HCT116 (cell line): ENCODE data around the gene IL11RA. TPM values are rescaled to one million over a fixed set of nuclear protein-coding genes. Genes with fewer than 3 reads are reported as not detected.

Experiments
- ATAC-seq: fragments of 200-7000 bp; cut with Tn5 transposase; 2 replicates; pipeline ENCODE4 v1.9.1; 2020; ENCODE audit warnings: mild to moderate bottlenecking, moderate library complexity
- BruUV-seq: library from RNA; stranded (reverse); fragments of 400-500 nt; replicated peaks from 2 replicates; lab custom pipeline; 2021; lab: Mats Ljungman, UMichigan
- CTCF ChIA-PET: fragments of 300-600 bp; sonication (Branson Sonifier 250); formaldehyde crosslinking; loops from one replicate; lab custom pipeline; 2021; ENCODE audit warnings: antibody characterized with exemption; lab: Charles Lee
- POLR2A ChIA-PET: fragments of 300-600, 350-600 bp; sonication (Branson Sonifier 250); formaldehyde crosslinking; loops from one replicate; lab custom pipeline; 2021; ENCODE audit warnings: antibody characterized with exemption; lab: Charles Lee
- RAD21 ChIA-PET, 2 experiments: fragments of 300-600 bp; sonication (Branson Sonifier 250); formaldehyde crosslinking; loops; one replicate each; lab custom pipeline; 2023; ENCODE audit warnings: low total read pairs in 2 of 2; ENCODE audit not compliant: uncharacterized antibody in 2 of 2, unreplicated experiment in 2 of 2, low non-redundant PET in 1 of 2; lab: Charles Lee
- DNase-seq: peaks from one replicate; pipeline ENCODE4 v3.0.0-alpha.2; 2010; ENCODE audit warnings: low read depth, low spot score
- H2AFZ ChIP-seq: fragments of 200-600 bp; shearing (Covaris generic), sonication (generic); 2 replicates; pipeline ENCODE4 v1.6.1; 2017; ENCODE audit warnings: low read depth, mixed run types, mixed read lengths, antibody characterized with exemption, low read length; ENCODE audit not compliant: poor library complexity, severe bottlenecking
- H3K27ac ChIP-seq: 2 replicates; pipeline ENCODE4 v1.5.1; 2012; ENCODE audit warnings: low read depth, low read length
- H3K27me3 ChIP-seq: fragments of 200-600 bp; sonication (generic); 2 replicates; pipeline ENCODE4 v1.6.1; 2016; ENCODE audit warnings: mixed run types, low read length, mixed read lengths; ENCODE audit not compliant: insufficient read depth
- H3K36me3 ChIP-seq, 2 experiments: fragments of 200-500 bp in 1 of 2; fragments of 200-600 bp in 1 of 2; sonication (Bioruptor generic) in 1 of 2; sonication (generic) in 1 of 2; 2 replicates each; pipeline versions ENCODE4 v1.5.1 to v1.6.1; 2014 to 2016; ENCODE audit warnings: low read length in 2 of 2, inconsistent platforms in 1 of 2, mixed read lengths in 1 of 2, mixed run types in 1 of 2; ENCODE audit not compliant: insufficient read depth in 2 of 2, control insufficient read depth in 1 of 2
- H3K4me1 ChIP-seq, 2 experiments: fragments of 200-600 bp in 1 of 2; sonication (generic) in 1 of 2; 2 replicates each; pipeline versions ENCODE4 v1.5.1 to v1.6.1; 2012 to 2017; ENCODE audit warnings: low read length in 2 of 2, inconsistent platforms in 1 of 2, mild to moderate bottlenecking in 1 of 2, mixed read lengths in 1 of 2, mixed run types in 1 of 2, moderate library complexity in 1 of 2; ENCODE audit not compliant: insufficient read depth in 2 of 2, control insufficient read depth in 1 of 2
- H3K4me2 ChIP-seq: fragments of 200-600 bp; sonication (generic); 2 replicates; pipeline ENCODE4 v1.6.1; 2017; ENCODE audit warnings: mixed run types, low read length, mixed read lengths
- H3K4me3 ChIP-seq, 2 experiments: fragments of 200-600 bp in 1 of 2; sonication (generic) in 1 of 2; replicated peaks in 1 of 2; 2 replicates each; pipeline ENCODE4 v1.5.1; 2011 to 2016; ENCODE audit warnings: low read length in 2 of 2, control low read depth in 1 of 2, low read depth in 1 of 2, mild to moderate bottlenecking in 1 of 2, mixed read lengths in 1 of 2, mixed run types in 1 of 2
- H3K79me2 ChIP-seq: fragments of 200-600 bp; sonication (generic); 2 replicates; pipeline ENCODE4 v1.6.1; 2017; ENCODE audit warnings: mild to moderate bottlenecking, mixed run types, low read length, moderate library complexity, mixed read lengths; ENCODE audit not compliant: insufficient read depth
- H3K9ac ChIP-seq: fragments of 200-600 bp; sonication (generic); 2 replicates; pipeline ENCODE4 v1.6.1; 2016; ENCODE audit warnings: low read length, mixed read lengths
- H3K9me2 ChIP-seq: fragments of 200-600 bp; sonication (generic), shearing (Covaris generic); 2 replicates; pipeline ENCODE4 v1.6.1; 2017; ENCODE audit warnings: mixed run types, mild to moderate bottlenecking, moderate library complexity; ENCODE audit not compliant: insufficient read depth
- H3K9me3 ChIP-seq, 2 experiments: fragments of 200-500 bp in 1 of 2; fragments of 200-600 bp in 1 of 2; sonication (Bioruptor generic) in 1 of 2; sonication (generic) in 1 of 2; 2 replicates each; pipeline ENCODE4 v1.6.1; 2014 to 2017; ENCODE audit warnings: low read length in 2 of 2, mixed read lengths in 2 of 2, inconsistent platforms in 1 of 2, low read depth in 1 of 2, mild to moderate bottlenecking in 1 of 2, mixed run types in 1 of 2, moderate library complexity in 1 of 2; ENCODE audit not compliant: control insufficient read depth in 1 of 2, insufficient read depth in 1 of 2
- H4K20me1 ChIP-seq: fragments of 200-600 bp; sonication (generic), shearing (Covaris generic); 2 replicates; pipeline ENCODE4 v1.6.1; 2017; ENCODE audit warnings: mixed run types, mild to moderate bottlenecking, moderate library complexity; ENCODE audit not compliant: insufficient read depth
- EGR1 ChIP-seq: IDR thresholded peaks from 2 replicates; pipeline ENCODE4 v1.6.1; 2012; ENCODE audit warnings: low read depth
- ELF1 ChIP-seq: IDR thresholded peaks from 2 replicates; pipeline ENCODE4 v1.6.1; 2012; ENCODE audit warnings: low read depth, borderline replicate concordance
- EZH2phosphoT487 ChIP-seq: fragments of 200-600 bp; IDR thresholded peaks from 2 replicates; pipeline ENCODE4 v1.6.1; 2018; ENCODE audit warnings: antibody characterized with exemption, borderline replicate concordance
- JUND ChIP-seq: IDR thresholded peaks from 2 replicates; pipeline ENCODE4 v1.6.1; 2012
- POLR2A ChIP-seq: IDR thresholded peaks from 2 replicates; pipeline ENCODE4 v1.7.0; 2011; ENCODE audit warnings: borderline replicate concordance; ENCODE audit not compliant: insufficient read depth, insufficient read length; ENCODE audit errors: extremely low read depth
- RAD21 ChIP-seq: IDR thresholded peaks from 2 replicates; pipeline ENCODE4 v1.6.1; 2012; ENCODE audit warnings: low read depth, mild to moderate bottlenecking
- SIN3A ChIP-seq: IDR thresholded peaks from 2 replicates; pipeline ENCODE4 v1.6.1; 2012; ENCODE audit warnings: low read depth
- TCF7L2 ChIP-seq: IDR thresholded peaks from 2 replicates; pipeline ENCODE4 v1.7.0; 2011; ENCODE audit warnings: borderline replicate concordance, inconsistent platforms; ENCODE audit not compliant: insufficient read depth, insufficient read length; ENCODE audit errors: extremely low read depth
- YY1 ChIP-seq: IDR thresholded peaks from 2 replicates; pipeline ENCODE4 v1.6.1; 2011; ENCODE audit warnings: low read length, low read depth, moderate library complexity, mild to moderate bottlenecking; ENCODE audit not compliant: insufficient replicate concordance; ENCODE audit errors: extremely low read depth
- intact Hi-C: fragments of 100-400 bp; cut with micrococcal nuclease; formaldehyde crosslinking; loops from 2 replicates; pipeline ENCODE4 v1.10.0; 2022
- total RNA-seq: library from RNA; stranded (reverse); gene quantifications from one replicate; pipeline ENCODE4 v1.2.1, GENCODE V29; 2021; ENCODE audit not compliant: unreplicated experiment
- TF ChIP-seq, protein P1 (sequence below), 3 experiments: fragments of 200-600 bp in 1 of 3; sonication (generic) in 1 of 3; IDR thresholded peaks in 2 of 3; conservative IDR thresholded peaks in 1 of 3; 2 replicates each; pipeline ENCODE4 v1.5.1; 2012 to 2017; ENCODE audit warnings: low read depth in 2 of 3, low read length in 2 of 3, antibody characterized with exemption in 1 of 3, borderline replicate concordance in 1 of 3, control low read depth in 1 of 3, mild to moderate bottlenecking in 1 of 3, mixed read lengths in 1 of 3, mixed run types in 1 of 3, moderate library complexity in 1 of 3; ENCODE audit not compliant: insufficient read depth in 1 of 3
- TF ChIP-seq, protein P2 (sequence below): IDR thresholded peaks from 2 replicates; pipeline ENCODE4 v1.6.1; 2012; ENCODE audit warnings: low read depth
- TF ChIP-seq, protein P3 (sequence below): IDR thresholded peaks from 2 replicates; pipeline ENCODE4 v1.6.1; 2011; ENCODE audit warnings: mild to moderate bottlenecking, low read length, moderate library complexity; ENCODE audit not compliant: insufficient replicate concordance; ENCODE audit errors: extremely low read depth

The IL11RA gene
- total RNA-seq, 1 experiment from 2014 or later = 10.6 TPM

DNA sequence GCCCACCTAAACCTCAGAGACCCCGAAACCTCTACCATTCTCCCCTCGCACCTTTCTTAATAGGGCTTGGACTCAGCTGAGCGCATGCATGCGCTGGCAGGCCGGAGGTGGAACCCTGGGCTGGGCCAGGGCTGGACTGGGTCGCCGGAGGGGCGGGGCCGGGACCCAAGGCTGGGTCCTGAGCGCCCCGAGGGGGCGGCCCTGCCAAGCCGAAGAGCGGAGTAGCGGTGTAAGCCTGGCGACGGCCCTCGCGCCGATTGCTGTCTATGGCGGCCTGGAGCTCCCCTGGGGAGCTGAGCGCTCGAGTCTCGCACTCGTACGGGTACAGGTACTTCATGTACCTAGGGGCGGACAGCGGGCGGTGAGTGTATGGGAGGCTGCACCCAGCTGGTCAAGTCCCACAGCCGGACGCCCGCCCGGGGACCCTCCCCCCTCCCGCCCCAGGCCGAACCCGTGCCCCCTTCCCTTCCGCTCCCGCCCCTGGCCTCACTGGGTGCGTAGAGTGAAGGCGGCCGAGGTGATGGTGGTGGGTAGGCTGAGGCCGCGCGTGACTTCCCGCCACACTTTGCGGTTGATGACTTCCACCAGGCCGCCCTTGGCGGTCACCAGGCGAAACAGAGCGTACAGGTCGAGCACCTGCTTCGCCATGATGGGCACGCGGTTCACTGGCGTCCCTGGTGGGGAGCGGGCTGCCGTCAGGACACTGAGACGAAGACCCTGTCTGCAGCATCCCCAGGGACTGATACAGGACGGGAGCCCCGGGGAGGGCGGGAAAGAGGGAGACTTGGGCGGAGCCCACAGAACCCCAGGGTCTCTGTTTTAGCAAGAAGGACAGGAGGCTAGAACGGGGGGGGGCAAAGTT is 28.4 kb upstream of the IL11RA start:
- intact Hi-C loops = no loop called here
- Histone ChIP-seq H3K9ac (no peak overlapping the region), H3K36me3 (no peaks in the 10 kb centered on the region), H3K9me3 (no peaks in the 10 kb centered on the region), H3K79me2 (peaks cover 5% of the 10 kb centered on the region; the same call in 1 of the 2 replicates), H3K27ac (no peak overlapping the region), H3K4me3 (no peak overlapping the region), H3K4me1 (peaks cover 11 to 20% of the 10 kb centered on the region in 2 experiments), H2AFZ (no peak overlapping the region), H3K27me3 (peaks cover 8% of the 10 kb centered on the region; the same call in 1 of the 2 replicates), H4K20me1 (no peaks in the 10 kb centered on the region), H3K9me2 (no peaks in the 10 kb centered on the region), H3K4me2 (no peak overlapping the region)
- BruUV-seq = no TSS peak
- RAD21 ChIA-PET = no interaction called here
- CTCF ChIA-PET = interaction anchor here (1.0 kb wide), 1 partner anchor 10 kb away, joined by 3 read pairs; no protein-coding TSS in a partner anchor
- DNase-seq = no peak
- POLR2A ChIA-PET = no interaction called here
- TF ChIP-seq EZH2phosphoT487 (no peak), RAD21 (no peak), JUND (no peak), YY1 (no peak), TCF7L2 (no peak), SIN3A (no peak), ELF1 (no peak), POLR2A (no peak), EGR1 (no peak)
- TF ChIP-seq, protein P1, sequence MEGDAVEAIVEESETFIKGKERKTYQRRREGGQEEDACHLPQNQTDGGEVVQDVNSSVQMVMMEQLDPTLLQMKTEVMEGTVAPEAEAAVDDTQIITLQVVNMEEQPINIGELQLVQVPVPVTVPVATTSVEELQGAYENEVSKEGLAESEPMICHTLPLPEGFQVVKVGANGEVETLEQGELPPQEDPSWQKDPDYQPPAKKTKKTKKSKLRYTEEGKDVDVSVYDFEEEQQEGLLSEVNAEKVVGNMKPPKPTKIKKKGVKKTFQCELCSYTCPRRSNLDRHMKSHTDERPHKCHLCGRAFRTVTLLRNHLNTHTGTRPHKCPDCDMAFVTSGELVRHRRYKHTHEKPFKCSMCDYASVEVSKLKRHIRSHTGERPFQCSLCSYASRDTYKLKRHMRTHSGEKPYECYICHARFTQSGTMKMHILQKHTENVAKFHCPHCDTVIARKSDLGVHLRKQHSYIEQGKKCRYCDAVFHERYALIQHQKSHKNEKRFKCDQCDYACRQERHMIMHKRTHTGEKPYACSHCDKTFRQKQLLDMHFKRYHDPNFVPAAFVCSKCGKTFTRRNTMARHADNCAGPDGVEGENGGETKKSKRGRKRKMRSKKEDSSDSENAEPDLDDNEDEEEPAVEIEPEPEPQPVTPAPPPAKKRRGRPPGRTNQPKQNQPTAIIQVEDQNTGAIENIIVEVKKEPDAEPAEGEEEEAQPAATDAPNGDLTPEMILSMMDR (IDR thresholded peaks at IDR 0.05 in 2 of 3, conservative IDR thresholded peaks at IDR 0.05 in 1 of 3; ENCODE audit: borderline replicate concordance in 1 of 3, insufficient read depth in 1 of 3, low read depth in 2 of 3, low read length in 2 of 3) = no peak
- TF ChIP-seq, protein P2, sequence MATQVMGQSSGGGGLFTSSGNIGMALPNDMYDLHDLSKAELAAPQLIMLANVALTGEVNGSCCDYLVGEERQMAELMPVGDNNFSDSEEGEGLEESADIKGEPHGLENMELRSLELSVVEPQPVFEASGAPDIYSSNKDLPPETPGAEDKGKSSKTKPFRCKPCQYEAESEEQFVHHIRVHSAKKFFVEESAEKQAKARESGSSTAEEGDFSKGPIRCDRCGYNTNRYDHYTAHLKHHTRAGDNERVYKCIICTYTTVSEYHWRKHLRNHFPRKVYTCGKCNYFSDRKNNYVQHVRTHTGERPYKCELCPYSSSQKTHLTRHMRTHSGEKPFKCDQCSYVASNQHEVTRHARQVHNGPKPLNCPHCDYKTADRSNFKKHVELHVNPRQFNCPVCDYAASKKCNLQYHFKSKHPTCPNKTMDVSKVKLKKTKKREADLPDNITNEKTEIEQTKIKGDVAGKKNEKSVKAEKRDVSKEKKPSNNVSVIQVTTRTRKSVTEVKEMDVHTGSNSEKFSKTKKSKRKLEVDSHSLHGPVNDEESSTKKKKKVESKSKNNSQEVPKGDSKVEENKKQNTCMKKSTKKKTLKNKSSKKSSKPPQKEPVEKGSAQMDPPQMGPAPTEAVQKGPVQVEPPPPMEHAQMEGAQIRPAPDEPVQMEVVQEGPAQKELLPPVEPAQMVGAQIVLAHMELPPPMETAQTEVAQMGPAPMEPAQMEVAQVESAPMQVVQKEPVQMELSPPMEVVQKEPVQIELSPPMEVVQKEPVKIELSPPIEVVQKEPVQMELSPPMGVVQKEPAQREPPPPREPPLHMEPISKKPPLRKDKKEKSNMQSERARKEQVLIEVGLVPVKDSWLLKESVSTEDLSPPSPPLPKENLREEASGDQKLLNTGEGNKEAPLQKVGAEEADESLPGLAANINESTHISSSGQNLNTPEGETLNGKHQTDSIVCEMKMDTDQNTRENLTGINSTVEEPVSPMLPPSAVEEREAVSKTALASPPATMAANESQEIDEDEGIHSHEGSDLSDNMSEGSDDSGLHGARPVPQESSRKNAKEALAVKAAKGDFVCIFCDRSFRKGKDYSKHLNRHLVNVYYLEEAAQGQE = no peak
- TF ChIP-seq, protein P3, sequence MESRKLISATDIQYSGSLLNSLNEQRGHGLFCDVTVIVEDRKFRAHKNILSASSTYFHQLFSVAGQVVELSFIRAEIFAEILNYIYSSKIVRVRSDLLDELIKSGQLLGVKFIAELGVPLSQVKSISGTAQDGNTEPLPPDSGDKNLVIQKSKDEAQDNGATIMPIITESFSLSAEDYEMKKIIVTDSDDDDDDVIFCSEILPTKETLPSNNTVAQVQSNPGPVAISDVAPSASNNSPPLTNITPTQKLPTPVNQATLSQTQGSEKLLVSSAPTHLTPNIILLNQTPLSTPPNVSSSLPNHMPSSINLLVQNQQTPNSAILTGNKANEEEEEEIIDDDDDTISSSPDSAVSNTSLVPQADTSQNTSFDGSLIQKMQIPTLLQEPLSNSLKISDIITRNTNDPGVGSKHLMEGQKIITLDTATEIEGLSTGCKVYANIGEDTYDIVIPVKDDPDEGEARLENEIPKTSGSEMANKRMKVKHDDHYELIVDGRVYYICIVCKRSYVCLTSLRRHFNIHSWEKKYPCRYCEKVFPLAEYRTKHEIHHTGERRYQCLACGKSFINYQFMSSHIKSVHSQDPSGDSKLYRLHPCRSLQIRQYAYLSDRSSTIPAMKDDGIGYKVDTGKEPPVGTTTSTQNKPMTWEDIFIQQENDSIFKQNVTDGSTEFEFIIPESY = no peak
- ATAC-seq = no peak
